Measurements from ENCODE around the gene UBE2J2.

DNA sequence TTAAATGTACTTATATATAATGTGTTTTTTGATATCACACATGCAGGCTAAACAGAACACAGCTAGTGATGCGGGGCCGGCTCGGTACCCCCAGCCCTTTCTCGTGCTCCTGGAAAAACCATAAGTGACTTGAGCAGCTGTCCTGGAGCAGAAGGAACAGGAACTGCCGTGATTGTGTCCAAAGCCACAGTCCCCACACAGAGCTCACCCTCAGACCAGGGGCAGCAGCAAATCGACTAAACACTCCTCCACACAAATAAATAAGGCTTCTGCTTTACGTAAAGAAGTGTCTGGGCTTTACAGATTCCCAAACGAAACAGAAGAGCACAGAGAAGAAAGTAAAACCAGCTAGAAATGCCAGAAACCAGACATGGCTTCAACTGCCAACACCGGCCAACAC lies 9.6 kb downstream of the UBE2J2 start:
- TF ChIP-seq, protein P1, sequence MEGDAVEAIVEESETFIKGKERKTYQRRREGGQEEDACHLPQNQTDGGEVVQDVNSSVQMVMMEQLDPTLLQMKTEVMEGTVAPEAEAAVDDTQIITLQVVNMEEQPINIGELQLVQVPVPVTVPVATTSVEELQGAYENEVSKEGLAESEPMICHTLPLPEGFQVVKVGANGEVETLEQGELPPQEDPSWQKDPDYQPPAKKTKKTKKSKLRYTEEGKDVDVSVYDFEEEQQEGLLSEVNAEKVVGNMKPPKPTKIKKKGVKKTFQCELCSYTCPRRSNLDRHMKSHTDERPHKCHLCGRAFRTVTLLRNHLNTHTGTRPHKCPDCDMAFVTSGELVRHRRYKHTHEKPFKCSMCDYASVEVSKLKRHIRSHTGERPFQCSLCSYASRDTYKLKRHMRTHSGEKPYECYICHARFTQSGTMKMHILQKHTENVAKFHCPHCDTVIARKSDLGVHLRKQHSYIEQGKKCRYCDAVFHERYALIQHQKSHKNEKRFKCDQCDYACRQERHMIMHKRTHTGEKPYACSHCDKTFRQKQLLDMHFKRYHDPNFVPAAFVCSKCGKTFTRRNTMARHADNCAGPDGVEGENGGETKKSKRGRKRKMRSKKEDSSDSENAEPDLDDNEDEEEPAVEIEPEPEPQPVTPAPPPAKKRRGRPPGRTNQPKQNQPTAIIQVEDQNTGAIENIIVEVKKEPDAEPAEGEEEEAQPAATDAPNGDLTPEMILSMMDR (IDR thresholded peaks at IDR 0.05), result no peak
- TF ChIP-seq POLR2A (IDR thresholded peaks at IDR 0.05), result no peak

All from testis (tissue), 2 donors.